Testis (tissue), 3 donors: Measurements from ENCODE around the gene IL17RD. TPM values are rescaled to one million over a fixed set of nuclear protein-coding genes. Genes with fewer than 3 reads are reported as not detected.
A peak's percentile ranks its signal among the peaks of the same experiment; 100 is the strongest.

ENCODE experiments used
- DNase-seq: peaks from one replicate; pipeline ENCODE4 v3.0.0-alpha.2; 2019
- H3K27ac ChIP-seq, 2 donors: fragments of 200-600 bp; sonication (generic); one replicate each; pipeline ENCODE4 v1.5.1; 2019
- H3K27me3 ChIP-seq: fragments of 200-600 bp; sonication (generic); one replicate; pipeline ENCODE4 v1.5.1; 2019
- H3K36me3 ChIP-seq: fragments of 200-600 bp; sonication (generic); one replicate; pipeline ENCODE4 v1.5.1; 2017; ENCODE audit warnings: low read depth; ENCODE audit errors: missing control alignments
- H3K4me1 ChIP-seq: fragments of 200-600 bp; sonication (generic); one replicate; pipeline ENCODE4 v1.5.1; 2019
- H3K4me3 ChIP-seq, 2 donors: fragments of 200-600 bp; sonication (generic); one replicate each; pipeline ENCODE4 v1.5.1; 2017 to 2019
- H3K9me3 ChIP-seq: fragments of 200-600 bp; sonication (generic); one replicate; pipeline ENCODE4 v1.5.1; 2017
- POLR2A ChIP-seq: fragments of 450-650 bp; IDR thresholded peaks from one replicate; pipeline ENCODE4 v1.6.1; 2017; ENCODE audit warnings: antibody characterized with exemption, mild to moderate bottlenecking, moderate library complexity
- WGBS, 2 donors: methylation state at CpG; one replicate each; pipeline ENCODE4 v1.1.5; 2018; 5-methylcytosine and 5-hydroxymethylcytosine counted together
- intact Hi-C: fragments of 100-400 bp; cut with DNase I; formaldehyde crosslinking; loops from one replicate; pipeline ENCODE4 v1.15.1; 2023; ENCODE audit warnings: low total_unique reads
- polyA plus RNA-seq: library from polyadenylated mRNA; stranded (reverse); fragments of 350-450 nt; fragmentation: Illumina TruSeq; extraction: RNeasy Lipid Tissue Mini Kit (QIAGEN cat#74804); gene quantifications from one replicate; pipeline ENCODE4 v1.2.3, GENCODE V29; 2014; ENCODE audit warnings: low read depth, low replicate concordance; ENCODE audit not compliant: insufficient read depth
- total RNA-seq, 2 donors: library from RNA; depleted of rRNA; stranded (reverse); fragments of >200 nt; gene quantifications; one replicate each; pipeline ENCODE4 v1.2.3, GENCODE V29; 2016
- TF ChIP-seq, protein P1 (sequence below), 3 experiments: fragments of 450-650 bp in 2 of 3; fragments of 200-600 bp in 1 of 3; sonication (generic) in 1 of 3; IDR thresholded peaks; one replicate each; pipeline ENCODE4 v1.5.1; 2016 to 2019; ENCODE audit warnings: antibody characterized with exemption in 3 of 3, mild to moderate bottlenecking in 2 of 3, moderate library complexity in 1 of 3

Gene IL17RD
- total and polyA plus RNA-seq, 3 donors from 2014 or later, result 25.0 to 29.9 (median 27.9) TPM

DNA sequence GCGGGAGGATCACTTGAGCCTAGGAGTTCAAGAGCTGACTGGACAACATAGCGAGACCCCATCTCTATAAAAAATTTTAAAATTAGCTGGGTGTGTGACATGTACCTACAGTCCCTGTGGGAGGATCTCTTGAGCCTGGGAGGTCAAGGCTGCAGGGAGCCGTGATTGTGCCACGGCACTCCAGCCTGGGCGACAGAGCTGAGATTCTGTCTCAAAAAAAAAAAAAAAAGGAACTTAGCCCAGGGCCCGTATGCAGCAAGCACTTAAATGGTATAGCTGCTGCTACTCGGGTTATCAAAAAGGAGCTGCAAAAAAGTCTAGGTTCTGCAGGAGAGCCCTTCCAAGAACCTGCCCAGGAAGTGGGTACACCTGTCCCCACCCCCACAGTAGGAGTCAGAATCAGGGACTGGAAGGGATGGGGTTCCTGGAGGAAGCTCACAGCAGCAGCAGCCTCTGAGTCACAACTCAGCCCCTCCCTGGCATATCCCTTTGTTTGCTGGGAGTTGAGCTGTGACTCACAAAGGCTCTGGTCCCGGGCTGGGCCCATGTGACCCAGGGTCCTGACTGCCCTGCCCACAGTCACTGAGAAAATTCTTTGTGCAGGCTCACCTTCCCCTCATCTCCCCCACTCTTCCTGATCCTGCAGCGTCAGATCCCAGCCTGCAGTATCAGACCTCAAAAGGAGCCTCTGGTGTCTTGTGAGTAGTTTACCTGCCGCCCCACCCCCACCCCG lies 104.9 kb downstream of the IL17RD start, which contains the start of gene SPATA12:
SPATA12 (plus strand) TSS at position 576 of the 733 bp plus-strand sequence. CDS start 13,031 bp downstream, outside the sequence.
- H3K36me3 ChIP-seq, result no peaks in the 10 kb centered on the region
- DNase-seq, result peak; percentile 75
- no peaks in the 10 kb centered on the region for H3K9me3 ChIP-seq
- H3K27me3 ChIP-seq, result no peaks in the 10 kb centered on the region
- no peak within 1 kb of the TSS for H3K4me3 ChIP-seq
- H3K4me1 ChIP-seq, result peaks cover 29% of the 10 kb centered on the region
- intact Hi-C loops, result no loop called here
- TF ChIP-seq POLR2A, result no peak
- TF ChIP-seq, protein P1, sequence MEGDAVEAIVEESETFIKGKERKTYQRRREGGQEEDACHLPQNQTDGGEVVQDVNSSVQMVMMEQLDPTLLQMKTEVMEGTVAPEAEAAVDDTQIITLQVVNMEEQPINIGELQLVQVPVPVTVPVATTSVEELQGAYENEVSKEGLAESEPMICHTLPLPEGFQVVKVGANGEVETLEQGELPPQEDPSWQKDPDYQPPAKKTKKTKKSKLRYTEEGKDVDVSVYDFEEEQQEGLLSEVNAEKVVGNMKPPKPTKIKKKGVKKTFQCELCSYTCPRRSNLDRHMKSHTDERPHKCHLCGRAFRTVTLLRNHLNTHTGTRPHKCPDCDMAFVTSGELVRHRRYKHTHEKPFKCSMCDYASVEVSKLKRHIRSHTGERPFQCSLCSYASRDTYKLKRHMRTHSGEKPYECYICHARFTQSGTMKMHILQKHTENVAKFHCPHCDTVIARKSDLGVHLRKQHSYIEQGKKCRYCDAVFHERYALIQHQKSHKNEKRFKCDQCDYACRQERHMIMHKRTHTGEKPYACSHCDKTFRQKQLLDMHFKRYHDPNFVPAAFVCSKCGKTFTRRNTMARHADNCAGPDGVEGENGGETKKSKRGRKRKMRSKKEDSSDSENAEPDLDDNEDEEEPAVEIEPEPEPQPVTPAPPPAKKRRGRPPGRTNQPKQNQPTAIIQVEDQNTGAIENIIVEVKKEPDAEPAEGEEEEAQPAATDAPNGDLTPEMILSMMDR (IDR thresholded peaks at IDR 0.05), result no peak
- H3K27ac ChIP-seq, result peak within 1 kb of the TSS in 1 of 2 donors; percentile 56
- 62 to 66% methylated on average over 11 of the region's 11 CpGs for WGBS, 2 donors

DNA sequence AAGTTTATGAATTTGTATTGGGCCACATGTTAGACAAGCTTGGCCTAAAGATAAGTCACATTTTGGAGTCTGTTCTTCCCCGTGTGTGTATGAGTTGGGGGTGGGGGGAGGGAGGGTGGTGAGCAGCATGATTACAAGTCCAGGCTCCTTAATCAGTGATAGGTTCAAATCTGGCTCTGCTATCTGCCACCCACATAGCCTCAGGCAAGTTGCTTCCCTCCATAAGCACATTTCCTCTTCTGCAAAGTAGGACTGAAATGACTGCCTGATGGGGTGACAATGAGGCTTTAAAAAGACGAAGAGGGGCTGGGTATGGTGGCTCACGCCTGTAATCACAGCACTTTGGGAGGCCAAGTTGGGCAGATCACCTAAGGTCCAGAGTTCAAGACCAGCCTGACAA lies 105.7 kb downstream of the IL17RD start:
- peak overlapping the region in 1 of 2 donors; percentile 56 for H3K27ac ChIP-seq
- intact Hi-C loops, result no loop called here
- no peaks in the 10 kb centered on the region for H3K9me3 ChIP-seq
- WGBS, 2 donors, result 73 to 79% methylated on average over 3 of the region's 3 CpGs
- H3K36me3 ChIP-seq, result no peaks in the 10 kb centered on the region
- TF ChIP-seq, protein P1 (IDR thresholded peaks at IDR 0.05), result no peak
- no peak for TF ChIP-seq POLR2A
- no peak overlapping the region for H3K4me3 ChIP-seq
- peaks cover 27% of the 10 kb centered on the region for H3K4me1 ChIP-seq
- no peak for DNase-seq
- H3K27me3 ChIP-seq, result no peaks in the 10 kb centered on the region

DNA sequence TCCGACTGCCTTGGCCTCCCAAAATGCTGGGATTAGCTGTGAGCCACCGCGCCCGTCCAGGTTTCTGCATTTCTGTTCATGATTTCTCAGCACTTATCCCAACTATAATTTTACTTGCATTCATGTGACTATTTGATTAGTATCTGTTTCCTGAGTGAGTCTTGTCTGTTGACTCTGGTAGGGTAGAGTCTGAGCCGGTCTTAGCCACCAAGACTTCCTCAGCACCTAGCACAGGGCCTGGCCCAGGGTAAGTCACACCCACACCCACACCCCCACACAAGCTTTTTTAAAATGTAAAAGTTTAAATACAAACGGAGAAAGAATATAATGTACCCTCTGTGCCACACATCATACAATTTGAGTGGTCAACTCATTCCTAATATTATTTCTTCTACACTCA lies 107.8 kb downstream of the IL17RD start:
- no peaks in the 10 kb centered on the region for H3K36me3 ChIP-seq
- no peaks in the 10 kb centered on the region for H3K9me3 ChIP-seq
- no peak for DNase-seq
- 72 to 86% methylated on average over 6 of the region's 6 CpGs for WGBS, 2 donors
- H3K27me3 ChIP-seq, result no peaks in the 10 kb centered on the region
- TF ChIP-seq, protein P1 (IDR thresholded peaks at IDR 0.05), result no peak
- no peak for TF ChIP-seq POLR2A
- intact Hi-C loops, result no loop called here
- peak overlapping the region in 1 of 2 donors; percentile 41 for H3K27ac ChIP-seq
- H3K4me1 ChIP-seq, result peaks cover 7% of the 10 kb centered on the region
- H3K4me3 ChIP-seq, result no peak overlapping the region

DNA sequence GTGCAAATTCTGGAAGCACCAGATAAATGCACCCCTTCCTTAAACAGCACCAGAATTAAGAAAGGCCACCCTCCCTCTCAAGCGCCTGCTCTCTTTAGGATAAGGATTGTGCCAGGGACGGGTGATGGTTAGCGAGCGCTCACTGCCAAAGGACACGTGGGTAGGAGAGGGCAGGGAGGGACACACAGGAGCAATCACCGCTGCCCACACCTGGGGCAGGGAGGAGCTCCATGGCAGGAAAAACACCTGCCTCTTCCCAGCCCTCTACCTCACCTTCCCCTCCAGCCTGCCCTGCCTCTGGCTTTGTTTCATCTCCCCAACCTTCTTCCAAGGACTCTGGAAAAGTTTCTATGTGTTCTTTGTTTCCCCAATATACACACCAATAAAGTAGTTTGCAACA lies 112.0 kb downstream of the IL17RD start:
- Histone ChIP-seq H3K27ac (no peak overlapping the region), H3K9me3 (no peaks in the 10 kb centered on the region), H3K4me3 (no peak overlapping the region), H3K4me1 (peaks cover 4% of the 10 kb centered on the region), H3K27me3 (no peaks in the 10 kb centered on the region), H3K36me3 (no peaks in the 10 kb centered on the region)
- DNase-seq, result no peak
- TF ChIP-seq, protein P1 (IDR thresholded peaks at IDR 0.05), result no peak
- TF ChIP-seq POLR2A, result no peak
- intact Hi-C loops, result no loop called here
- 88 to 96% methylated on average over 6 of the region's 6 CpGs for WGBS, 2 donors

DNA sequence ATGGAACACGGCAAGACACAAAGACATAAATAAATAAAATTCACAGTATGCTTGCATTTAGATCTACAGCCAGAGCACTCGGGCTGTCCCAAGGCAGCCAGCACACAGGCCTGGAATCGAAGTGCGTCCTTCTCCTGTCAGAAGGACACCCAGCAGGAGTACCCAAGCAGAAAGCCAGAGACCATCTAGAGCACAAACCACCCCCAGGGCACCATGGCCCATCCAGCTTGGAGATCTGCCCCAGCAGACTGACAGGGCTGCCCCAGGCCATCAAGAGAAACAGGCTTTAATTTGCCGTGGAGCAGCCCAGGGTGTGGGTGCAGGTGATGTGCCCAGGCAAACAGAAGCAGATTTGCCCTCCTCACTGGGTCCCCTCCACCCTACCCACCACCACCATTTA lies 112.5 kb downstream of the IL17RD start:
- Histone ChIP-seq H3K4me1 (peaks cover 9% of the 10 kb centered on the region), H3K27ac (no peak overlapping the region), H3K27me3 (no peaks in the 10 kb centered on the region), H3K36me3 (no peaks in the 10 kb centered on the region), H3K9me3 (no peaks in the 10 kb centered on the region), H3K4me3 (no peak overlapping the region)
- DNase-seq, result no peak
- intact Hi-C loops, result no loop called here
- WGBS, 2 donors, result 84 to 93% methylated on average over 5 of the region's 5 CpGs
- TF ChIP-seq POLR2A, result no peak
- TF ChIP-seq, protein P1 (IDR thresholded peaks at IDR 0.05), result no peak
